ENCODE results near the gene DPPA5. TPM values are rescaled to one million over a fixed set of nuclear protein-coding genes. Genes with fewer than 3 reads are reported as not detected.
A peak's percentile ranks its signal among the peaks of the same experiment; 100 is the strongest.

The DPPA5 gene
- total and polyA plus RNA-seq, 2 of the 13 experiments (the other 11 are each of a cell fraction or from before 2014, with no cell fraction given) = not detected

DNA sequence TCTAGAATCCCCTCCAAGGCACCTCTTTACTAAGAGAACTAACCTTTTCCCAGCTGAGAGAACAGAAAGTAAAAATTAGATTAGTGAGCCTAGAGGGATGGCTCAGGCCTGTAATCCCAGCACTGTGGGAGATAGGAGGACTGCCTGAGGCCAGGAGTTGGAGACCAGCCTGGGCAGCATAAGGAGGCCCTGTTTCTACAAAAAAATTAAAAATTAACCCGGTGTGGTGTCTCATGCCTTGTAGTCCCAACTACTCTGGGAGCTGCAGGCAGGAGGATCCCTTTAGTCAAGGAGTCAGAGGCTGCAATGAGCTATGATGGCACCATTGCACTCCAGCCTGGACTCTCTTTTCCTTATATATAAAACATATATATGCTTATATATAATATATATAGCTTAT is 21.1 kb upstream of the DPPA5 start:
- Histone ChIP-seq H3K9me3 (ENCODE audit: low read length) (0 out of 2 replicates have a peak, but pooled peaks cover 8% of the 10 kb centered on the region), H3K79me2 (ENCODE audit: insufficient read depth, low read length) (no peaks in the 10 kb centered on the region), H3K4me1 (ENCODE audit: insufficient read depth, low read length) (peaks cover 6% of the 10 kb centered on the region), H3K27me3 (ENCODE audit: control insufficient read depth in 1 of 2, insufficient read depth in 2 of 2, low read length in 2 of 2) (no peaks in the 10 kb centered on the region), H2AFZ (ENCODE audit: low read length) (no peak overlapping the region), H3K4me3 (replicated peaks in 1 of 3; ENCODE audit: insufficient read depth in 1 of 3, low read depth in 2 of 3, low read length in 3 of 3) (no peak overlapping the region), H4K20me1 (ENCODE audit: insufficient read depth, low read length) (no peaks in the 10 kb centered on the region), H3K9ac (ENCODE audit: insufficient read depth, low read depth, low read length) (no peak overlapping the region), H3K4me2 (ENCODE audit: low read depth, low read length) (0 out of 2 replicates have a peak overlapping the region, but pooled peaks have one; percentile 23), H3K36me3 (replicated peaks in 1 of 2; ENCODE audit: control insufficient read depth in 1 of 2, insufficient read depth in 2 of 2, low read length in 2 of 2) (no peaks in the 10 kb centered on the region), H3K27ac (ENCODE audit: extremely low read length, insufficient read depth, low read length) (no peak overlapping the region)
- DNase-seq (ENCODE audit: low spot score) (peak; percentile 21), ATAC-seq (peak; percentile 94), FAIRE-seq (no peak)
- 0% methylated on average over 1 of the region's 1 CpG for WGBS (ENCODE audit: low lambda C conversion rate)
- intact Hi-C loops (cut with micrococcal nuclease; ENCODE audit: unreplicated experiment) (no loop called here), in situ Hi-C loops (cut with HindIII; ENCODE audit: extremely low pct_ligation_motif_present, low pct_unique_long_range_greater_than_20kb) (no loop called here)
- POLR2A ChIA-PET = no interaction called here
- TF ChIP-seq, protein P1, sequence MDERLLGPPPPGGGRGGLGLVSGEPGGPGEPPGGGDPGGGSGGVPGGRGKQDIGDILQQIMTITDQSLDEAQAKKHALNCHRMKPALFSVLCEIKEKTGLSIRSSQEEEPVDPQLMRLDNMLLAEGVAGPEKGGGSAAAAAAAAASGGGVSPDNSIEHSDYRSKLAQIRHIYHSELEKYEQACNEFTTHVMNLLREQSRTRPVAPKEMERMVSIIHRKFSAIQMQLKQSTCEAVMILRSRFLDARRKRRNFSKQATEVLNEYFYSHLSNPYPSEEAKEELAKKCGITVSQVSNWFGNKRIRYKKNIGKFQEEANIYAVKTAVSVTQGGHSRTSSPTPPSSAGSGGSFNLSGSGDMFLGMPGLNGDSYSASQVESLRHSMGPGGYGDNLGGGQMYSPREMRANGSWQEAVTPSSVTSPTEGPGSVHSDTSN (CRISPR knock-in tag; IDR thresholded peaks at IDR 0.05) = no peak
- TF ChIP-seq, protein P2, sequence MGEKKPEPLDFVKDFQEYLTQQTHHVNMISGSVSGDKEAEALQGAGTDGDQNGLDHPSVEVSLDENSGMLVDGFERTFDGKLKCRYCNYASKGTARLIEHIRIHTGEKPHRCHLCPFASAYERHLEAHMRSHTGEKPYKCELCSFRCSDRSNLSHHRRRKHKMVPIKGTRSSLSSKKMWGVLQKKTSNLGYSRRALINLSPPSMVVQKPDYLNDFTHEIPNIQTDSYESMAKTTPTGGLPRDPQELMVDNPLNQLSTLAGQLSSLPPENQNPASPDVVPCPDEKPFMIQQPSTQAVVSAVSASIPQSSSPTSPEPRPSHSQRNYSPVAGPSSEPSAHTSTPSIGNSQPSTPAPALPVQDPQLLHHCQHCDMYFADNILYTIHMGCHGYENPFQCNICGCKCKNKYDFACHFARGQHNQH (CRISPR knock-in tag; IDR thresholded peaks at IDR 0.05) = no peak
- TF ChIP-seq, protein P3, sequence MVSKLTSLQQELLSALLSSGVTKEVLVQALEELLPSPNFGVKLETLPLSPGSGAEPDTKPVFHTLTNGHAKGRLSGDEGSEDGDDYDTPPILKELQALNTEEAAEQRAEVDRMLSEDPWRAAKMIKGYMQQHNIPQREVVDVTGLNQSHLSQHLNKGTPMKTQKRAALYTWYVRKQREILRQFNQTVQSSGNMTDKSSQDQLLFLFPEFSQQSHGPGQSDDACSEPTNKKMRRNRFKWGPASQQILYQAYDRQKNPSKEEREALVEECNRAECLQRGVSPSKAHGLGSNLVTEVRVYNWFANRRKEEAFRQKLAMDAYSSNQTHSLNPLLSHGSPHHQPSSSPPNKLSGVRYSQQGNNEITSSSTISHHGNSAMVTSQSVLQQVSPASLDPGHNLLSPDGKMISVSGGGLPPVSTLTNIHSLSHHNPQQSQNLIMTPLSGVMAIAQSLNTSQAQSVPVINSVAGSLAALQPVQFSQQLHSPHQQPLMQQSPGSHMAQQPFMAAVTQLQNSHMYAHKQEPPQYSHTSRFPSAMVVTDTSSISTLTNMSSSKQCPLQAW (CRISPR knock-in tag; IDR thresholded peaks at IDR 0.05) = no peak
- TF ChIP-seq, protein P4, sequence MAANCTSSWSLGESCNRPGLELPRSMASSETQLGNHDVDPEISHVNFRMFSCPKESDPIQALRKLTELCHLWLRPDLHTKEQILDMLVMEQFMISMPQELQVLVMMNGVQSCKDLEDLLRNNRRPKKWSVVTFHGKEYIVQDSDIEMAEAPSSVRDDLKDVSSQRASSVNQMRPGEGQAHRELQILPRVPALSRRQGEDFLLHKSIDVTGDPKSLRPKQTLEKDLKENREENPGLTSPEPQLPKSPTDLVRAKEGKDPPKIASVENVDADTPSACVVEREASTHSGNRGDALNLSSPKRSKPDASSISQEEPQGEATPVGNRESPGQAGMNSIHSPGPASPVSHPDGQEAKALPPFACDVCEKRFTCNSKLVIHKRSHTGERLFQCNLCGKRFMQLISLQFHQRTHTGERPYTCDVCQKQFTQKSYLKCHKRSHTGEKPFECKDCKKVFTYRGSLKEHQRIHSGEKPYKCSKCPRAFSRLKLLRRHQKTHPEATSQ (CRISPR knock-in tag; IDR thresholded peaks at IDR 0.05; ENCODE audit: borderline replicate concordance) = no peak
- TF ChIP-seq ZNF331 (CRISPR knock-in tag; IDR thresholded peaks at IDR 0.05) = no peak
- no peak for TF ChIP-seq CREB1 (IDR thresholded peaks at IDR 0.05)
- no peak for TF ChIP-seq CREB1 (CRISPR knock-in tag; IDR thresholded peaks at IDR 0.05)
- no peak for TF ChIP-seq NKX3-1 (CRISPR knock-in tag; IDR thresholded peaks at IDR 0.05)
- TF ChIP-seq ZZZ3 (CRISPR knock-in tag; IDR thresholded peaks at IDR 0.05; ENCODE audit: borderline replicate concordance) = no peak
- TF ChIP-seq, protein P5, sequence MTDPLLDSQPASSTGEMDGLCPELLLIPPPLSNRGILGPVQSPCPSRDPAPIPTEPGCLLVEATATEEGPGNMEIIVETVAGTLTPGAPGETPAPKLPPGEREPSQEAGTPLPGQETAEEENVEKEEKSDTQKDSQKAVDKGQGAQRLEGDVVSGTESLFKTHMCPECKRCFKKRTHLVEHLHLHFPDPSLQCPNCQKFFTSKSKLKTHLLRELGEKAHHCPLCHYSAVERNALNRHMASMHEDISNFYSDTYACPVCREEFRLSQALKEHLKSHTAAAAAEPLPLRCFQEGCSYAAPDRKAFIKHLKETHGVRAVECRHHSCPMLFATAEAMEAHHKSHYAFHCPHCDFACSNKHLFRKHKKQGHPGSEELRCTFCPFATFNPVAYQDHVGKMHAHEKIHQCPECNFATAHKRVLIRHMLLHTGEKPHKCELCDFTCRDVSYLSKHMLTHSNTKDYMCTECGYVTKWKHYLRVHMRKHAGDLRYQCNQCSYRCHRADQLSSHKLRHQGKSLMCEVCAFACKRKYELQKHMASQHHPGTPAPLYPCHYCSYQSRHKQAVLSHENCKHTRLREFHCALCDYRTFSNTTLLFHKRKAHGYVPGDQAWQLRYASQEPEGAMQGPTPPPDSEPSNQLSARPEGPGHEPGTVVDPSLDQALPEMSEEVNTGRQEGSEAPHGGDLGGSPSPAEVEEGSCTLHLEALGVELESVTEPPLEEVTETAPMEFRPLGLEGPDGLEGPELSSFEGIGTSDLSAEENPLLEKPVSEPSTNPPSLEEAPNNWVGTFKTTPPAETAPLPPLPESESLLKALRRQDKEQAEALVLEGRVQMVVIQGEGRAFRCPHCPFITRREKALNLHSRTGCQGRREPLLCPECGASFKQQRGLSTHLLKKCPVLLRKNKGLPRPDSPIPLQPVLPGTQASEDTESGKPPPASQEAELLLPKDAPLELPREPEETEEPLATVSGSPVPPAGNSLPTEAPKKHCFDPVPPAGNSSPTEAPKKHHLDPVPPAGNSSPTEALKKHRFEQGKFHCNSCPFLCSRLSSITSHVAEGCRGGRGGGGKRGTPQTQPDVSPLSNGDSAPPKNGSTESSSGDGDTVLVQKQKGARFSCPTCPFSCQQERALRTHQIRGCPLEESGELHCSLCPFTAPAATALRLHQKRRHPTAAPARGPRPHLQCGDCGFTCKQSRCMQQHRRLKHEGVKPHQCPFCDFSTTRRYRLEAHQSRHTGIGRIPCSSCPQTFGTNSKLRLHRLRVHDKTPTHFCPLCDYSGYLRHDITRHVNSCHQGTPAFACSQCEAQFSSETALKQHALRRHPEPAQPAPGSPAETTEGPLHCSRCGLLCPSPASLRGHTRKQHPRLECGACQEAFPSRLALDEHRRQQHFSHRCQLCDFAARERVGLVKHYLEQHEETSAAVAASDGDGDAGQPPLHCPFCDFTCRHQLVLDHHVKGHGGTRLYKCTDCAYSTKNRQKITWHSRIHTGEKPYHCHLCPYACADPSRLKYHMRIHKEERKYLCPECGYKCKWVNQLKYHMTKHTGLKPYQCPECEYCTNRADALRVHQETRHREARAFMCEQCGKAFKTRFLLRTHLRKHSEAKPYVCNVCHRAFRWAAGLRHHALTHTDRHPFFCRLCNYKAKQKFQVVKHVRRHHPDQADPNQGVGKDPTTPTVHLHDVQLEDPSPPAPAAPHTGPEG (CRISPR knock-in tag; IDR thresholded peaks at IDR 0.05) = no peak
- CTCF ChIA-PET (ENCODE audit: low intra/inter-chr PET ratio, low total read pairs) = no interaction called here
- no TSS peak for BruUV-seq (replicated peaks)

Data from HepG2 (cell line).